ENCODE data around the gene ZNF175.
A peak's percentile ranks its signal among the peaks of the same experiment; 100 is the strongest.

Gene ZNF175

GRCh38 chr19:51559240-51559639 is 11.8 kb upstream of the ZNF175 start:
- DNase-seq (ENCODE audit: low read depth in 2 of 2): no peak
- no peak for TF ChIP-seq CTCF (IDR thresholded peaks at IDR 0.05; ENCODE audit: low read depth, low read length)
- H3K4me3 ChIP-seq (replicated peaks in 1 of 2; ENCODE audit: low read depth in 2 of 2, low read length in 2 of 2): no peak overlapping the region

- no peak for TF ChIP-seq CTCF (IDR thresholded peaks at IDR 0.05; ENCODE audit: low read depth, low read length)
- H3K4me3 ChIP-seq (replicated peaks in 1 of 2; ENCODE audit: low read depth in 2 of 2, low read length in 2 of 2): no peak overlapping the region
- no peak for DNase-seq (ENCODE audit: low read depth in 2 of 2)
These were observed 10.7 kb upstream of the ZNF175 start for GRCh38 chr19:51560339-51560738.

- no peak for TF ChIP-seq CTCF (IDR thresholded peaks at IDR 0.05; ENCODE audit: low read depth, low read length)
These were observed 6.3 kb upstream of the ZNF175 start for GRCh38 chr19:51564791-51565190.

GRCh38 chr19:51565583-51565982 is 5.5 kb upstream of the ZNF175 start:
- TF ChIP-seq CTCF (IDR thresholded peaks at IDR 0.05; ENCODE audit: low read depth, low read length): no peak
- DNase-seq (ENCODE audit: low read depth in 2 of 2): no peak
- no peak overlapping the region for H3K4me3 ChIP-seq (replicated peaks in 1 of 2; ENCODE audit: low read depth in 2 of 2, low read length in 2 of 2)

More at GRCh38 chr19:51564791-51565190, 6.3 kb upstream of the ZNF175 start:
- DNase-seq (ENCODE audit: low read depth in 2 of 2): no peak
- H3K4me3 ChIP-seq (replicated peaks in 1 of 2; ENCODE audit: low read depth in 2 of 2, low read length in 2 of 2): no peak overlapping the region

GRCh38 chr19:51566489-51567100 is 4.5 kb upstream of the ZNF175 start:
- no peak overlapping the region for H3K4me3 ChIP-seq (replicated peaks in 1 of 2; ENCODE audit: low read depth in 2 of 2, low read length in 2 of 2)
- TF ChIP-seq CTCF (IDR thresholded peaks at IDR 0.05; ENCODE audit: low read depth, low read length): no peak
- no peak for DNase-seq (ENCODE audit: low read depth in 2 of 2)

GRCh38 chr19:51567583-51567982 is 3.5 kb upstream of the ZNF175 start:
- no peak overlapping the region for H3K4me3 ChIP-seq (replicated peaks in 1 of 2; ENCODE audit: low read depth in 2 of 2, low read length in 2 of 2)
- no peak for DNase-seq (ENCODE audit: low read depth in 2 of 2)
- TF ChIP-seq CTCF (IDR thresholded peaks at IDR 0.05; ENCODE audit: low read depth, low read length): no peak

- TF ChIP-seq CTCF (IDR thresholded peaks at IDR 0.05; ENCODE audit: low read depth, low read length): no peak
- no peak overlapping the region for H3K4me3 ChIP-seq (replicated peaks in 1 of 2; ENCODE audit: low read depth in 2 of 2, low read length in 2 of 2)
- DNase-seq (ENCODE audit: low read depth in 2 of 2): peak in 1 of 2 donors; percentile 11
These were observed 2.6 kb upstream of the ZNF175 start for GRCh38 chr19:51568456-51568855.

Data from cardiac fibroblast (primary cell).